Ureter (tissue), 1 donor: ENCODE data around the gene BCL2L14. TPM values are rescaled to one million over a fixed set of nuclear protein-coding genes. Genes with fewer than 3 reads are reported as not detected.
A peak's percentile ranks its signal among the peaks of the same experiment; 100 is the strongest.

Experiments used
- DNase-seq: peaks from one replicate; pipeline ENCODE4 v3.0.0-alpha.2; 2020; ENCODE audit warnings: low spot score
- total RNA-seq: library from RNA; stranded (reverse); gene quantifications from one replicate; pipeline ENCODE4 v1.2.4, GENCODE V29; 2023
- donor health status: DM: yes; HTN: yes; CAD: no.

Gene BCL2L14
- total RNA-seq, result 17.4 TPM

DNA sequence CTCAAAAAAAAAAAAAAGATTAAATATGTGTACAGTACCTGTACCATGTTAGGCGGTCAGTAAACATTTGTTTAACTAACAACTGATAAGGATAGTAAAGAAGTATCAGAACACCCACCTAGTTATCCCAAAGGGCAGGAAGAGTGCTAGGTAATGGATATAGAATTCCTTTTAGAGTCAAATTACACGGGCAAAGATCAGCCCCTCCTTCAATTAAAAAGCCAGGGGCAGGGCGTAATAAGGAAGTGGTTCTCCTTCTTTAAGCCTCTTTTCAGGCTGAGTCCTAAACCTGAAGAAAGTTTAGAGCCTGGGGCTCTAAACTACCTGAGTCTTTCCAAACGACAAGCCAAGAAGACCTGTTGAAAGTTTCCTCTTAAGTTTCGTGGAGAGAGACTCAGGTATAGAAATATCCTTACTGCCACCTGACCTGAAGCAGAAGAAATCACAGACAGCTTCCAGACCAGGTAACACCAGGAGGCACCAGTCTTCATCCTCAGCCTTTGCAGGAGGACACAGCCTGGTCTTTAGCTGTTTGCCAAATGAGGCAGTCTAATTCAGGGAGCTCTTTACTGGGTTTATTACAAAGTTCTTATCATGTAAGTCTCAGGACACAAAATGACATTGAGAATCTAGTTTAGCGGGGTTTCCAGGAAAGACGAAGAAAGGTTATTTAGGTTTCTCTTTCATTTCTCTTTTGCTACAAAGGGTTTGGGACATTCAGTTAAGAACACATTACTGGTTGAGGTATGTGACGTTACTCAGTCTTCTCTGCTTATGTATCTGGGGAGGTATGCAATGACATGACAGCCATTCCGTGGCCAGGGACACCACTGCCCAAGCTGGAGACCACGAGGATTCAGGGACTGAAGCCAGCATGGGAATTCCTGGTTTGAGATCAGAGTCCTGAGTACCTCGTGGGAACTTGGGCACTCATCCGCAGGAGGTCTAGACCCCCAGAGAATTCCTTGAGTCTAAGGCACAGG, at the start of gene BCL2L14:
BCL2L14 (plus strand) TSS at position 266 of the 983 bp plus-strand sequence. CDS start 8,367 bp downstream, outside the sequence.
- no peak for DNase-seq

DNA sequence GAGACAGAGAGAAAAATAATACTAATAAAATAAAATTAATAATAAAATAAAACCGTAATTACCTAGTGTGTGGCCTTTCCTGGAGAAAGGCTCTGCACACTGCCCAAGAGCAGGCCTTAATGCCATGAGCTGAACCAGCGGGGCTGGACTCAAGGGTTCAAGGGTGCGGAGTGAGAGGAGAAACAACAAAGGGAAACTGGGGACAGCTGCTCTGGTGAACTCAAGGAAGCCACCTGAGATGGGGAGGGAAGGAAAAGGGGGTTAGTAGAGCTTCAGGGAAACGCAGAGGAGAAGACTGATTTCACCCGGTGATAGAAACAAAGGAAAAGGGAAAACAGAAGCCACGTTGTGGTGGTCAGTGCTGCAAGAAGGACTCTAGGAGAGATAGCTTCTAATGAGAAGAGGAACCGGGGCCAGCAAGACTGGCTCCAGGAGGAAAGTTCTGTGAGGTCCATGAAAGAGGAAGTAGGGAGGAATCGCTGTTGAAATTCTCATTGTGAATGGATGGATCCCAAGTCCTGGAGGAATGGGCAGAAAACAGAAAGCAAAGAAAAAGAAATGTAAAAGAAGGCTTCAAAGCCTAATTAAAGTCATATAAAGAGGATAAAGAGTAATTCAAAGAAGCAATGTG, 48.3 kb upstream of the BCL2L14 start:
- no peak for DNase-seq

DNA sequence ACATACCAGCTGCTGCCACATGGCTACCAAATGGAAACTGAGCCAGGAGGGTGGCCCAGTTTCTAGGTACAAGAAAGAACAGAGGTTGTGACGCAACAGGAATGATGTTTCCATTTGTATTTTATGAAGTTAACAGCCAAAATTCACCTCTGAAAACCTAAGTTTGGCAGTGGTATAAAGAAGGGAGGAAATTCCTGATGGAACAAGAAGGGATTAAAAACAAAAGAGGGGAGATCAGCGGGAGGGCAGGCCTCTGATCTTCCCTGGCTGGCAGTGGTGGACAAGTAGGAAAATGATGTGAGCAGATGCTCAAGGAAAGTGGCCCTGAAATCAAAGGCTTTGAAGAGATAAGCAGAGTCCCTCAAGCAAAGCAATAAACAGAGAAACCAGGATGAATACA, 47.3 kb upstream of the BCL2L14 start:
- no peak for DNase-seq

- DNase-seq, result no peak
These were observed 45.6 kb upstream of the BCL2L14 start for GRCh38 chr12:12024911-12025682.

DNA sequence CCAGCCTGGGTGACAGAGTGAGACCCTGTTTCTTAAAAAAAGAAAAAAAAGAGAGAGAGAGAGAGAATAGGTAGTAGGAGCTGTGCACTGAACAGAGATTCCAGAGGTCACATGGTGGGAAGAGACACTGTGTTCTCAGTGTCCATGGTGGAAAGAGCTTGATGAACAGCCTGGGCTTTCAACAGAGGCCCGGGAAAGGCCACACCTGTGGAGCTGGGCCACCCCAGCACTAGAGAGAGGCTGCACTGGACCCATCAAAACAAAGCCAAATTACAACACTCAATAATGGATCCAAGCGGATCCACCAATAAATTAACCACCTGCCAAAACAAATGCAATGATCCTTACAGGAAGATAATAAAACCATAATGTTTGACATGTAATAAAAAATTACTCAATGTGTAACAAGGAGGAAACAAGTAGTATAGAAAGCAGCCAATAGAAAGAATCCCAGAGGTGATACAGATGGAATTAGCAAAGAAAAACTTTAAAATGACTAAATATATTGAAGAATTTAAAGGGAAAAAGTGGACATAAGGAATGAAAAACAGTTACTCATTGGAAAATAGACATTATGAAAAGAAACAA, 44.8 kb upstream of the BCL2L14 start:
- DNase-seq, result no peak

DNA sequence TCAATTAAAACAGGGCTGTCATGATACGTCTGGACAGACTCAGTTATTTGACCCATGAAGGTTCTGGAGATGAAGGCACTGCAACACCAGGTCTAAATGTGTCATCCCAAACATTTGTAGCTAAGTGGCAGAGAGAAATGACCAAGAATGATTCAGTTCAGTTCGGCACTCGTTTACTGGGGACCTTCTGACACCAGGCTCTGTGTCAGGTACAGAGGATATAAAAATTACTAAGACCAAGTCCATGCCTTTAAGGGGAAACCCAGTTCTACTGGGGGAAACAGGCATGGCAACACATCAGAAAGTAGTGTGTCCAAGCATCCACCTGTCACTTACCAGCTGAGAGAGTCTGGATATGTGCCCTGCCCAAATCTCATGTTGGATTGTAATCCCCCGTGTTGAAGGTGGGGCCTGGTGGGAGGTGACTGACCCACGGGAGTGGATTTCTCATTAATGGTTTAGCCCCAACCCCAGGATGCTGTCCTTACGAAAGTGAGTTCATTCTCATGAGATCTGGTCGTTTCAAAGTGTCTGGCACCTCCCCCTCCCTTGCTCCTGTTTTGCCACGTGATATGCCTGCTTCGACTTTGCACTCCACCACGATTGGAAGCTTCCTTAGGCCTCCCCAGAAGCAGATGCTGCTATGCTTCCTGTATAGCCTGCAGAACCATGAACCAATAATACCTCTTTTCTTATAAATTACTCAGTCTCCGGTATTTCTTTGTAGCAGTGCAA, 41.9 kb upstream of the BCL2L14 start:
- DNase-seq, result no peak

GRCh38 chr12:12029653-12030052, 41.1 kb upstream of the BCL2L14 start:
- DNase-seq, result no peak

DNA sequence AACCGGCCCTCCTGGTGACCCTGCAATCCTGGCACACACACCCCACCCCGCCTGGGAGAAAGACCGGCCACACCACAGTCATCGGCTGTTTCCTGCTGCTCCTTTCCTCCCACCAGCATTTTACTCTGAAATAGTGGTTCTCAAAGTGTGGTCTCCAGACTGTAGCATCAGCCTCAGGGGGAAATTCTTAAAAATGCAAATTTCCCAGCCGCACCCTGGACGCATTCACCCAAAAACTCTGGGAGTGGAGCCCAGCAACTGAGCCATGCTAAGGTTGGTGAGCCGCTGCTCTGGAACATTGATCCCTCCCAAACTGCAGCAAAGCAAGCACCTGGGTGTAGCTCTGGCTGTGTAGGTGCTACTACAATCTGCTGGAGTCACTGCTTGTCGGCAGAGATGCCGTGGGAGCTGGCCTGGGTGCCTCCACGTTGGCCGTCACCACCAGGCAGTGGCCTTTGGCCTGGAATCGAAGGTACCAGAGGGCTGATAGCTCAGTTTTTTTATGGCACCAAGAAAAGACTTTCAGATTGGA, 38.4 kb upstream of the BCL2L14 start:
- no peak for DNase-seq

DNA sequence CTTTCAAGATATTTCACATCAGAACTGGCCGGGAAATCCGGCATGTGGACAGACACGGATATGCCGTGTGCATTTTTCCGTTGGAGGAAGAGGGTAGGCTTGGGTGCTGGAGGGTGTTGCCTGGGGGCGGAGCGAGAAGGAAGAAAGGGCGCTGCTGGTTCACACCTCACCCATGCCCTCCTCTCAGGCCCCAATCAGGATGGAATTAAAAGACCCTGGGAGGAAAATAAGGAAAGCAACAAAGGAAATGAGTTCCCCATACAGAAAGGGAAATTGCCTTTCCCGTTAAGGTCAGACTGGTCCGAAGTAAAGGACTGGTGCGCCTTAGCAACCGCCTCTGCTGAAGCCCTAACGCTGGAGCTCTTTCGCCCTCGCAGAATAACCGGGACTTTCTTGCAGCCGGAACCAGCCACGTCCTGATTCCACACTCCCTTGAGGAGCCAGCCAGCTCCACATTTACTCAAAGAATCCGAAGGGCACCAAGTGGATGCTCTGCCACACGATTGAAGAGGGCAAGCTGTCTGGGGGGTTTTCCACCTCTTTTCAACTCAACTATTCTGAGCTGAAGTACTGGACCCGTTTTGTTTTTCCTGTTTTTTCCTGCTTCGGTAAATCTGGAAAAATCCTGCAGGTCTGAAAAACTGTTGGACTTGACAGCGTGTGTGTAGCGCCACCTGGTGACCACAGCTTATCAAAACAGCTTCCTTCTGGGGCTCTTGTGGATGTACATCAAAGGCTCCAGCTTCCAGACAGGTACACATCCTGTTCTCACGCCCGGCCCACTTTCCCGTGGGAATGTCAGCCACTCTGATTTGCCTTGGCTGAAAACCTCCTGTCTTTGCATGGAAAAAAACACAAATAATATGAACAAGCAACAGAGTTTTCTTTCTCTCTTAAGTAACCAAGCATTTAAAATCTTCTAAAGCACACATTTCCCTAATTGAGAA, 37.6 kb upstream of the BCL2L14 start:
- DNase-seq, result peak; percentile 86

DNA sequence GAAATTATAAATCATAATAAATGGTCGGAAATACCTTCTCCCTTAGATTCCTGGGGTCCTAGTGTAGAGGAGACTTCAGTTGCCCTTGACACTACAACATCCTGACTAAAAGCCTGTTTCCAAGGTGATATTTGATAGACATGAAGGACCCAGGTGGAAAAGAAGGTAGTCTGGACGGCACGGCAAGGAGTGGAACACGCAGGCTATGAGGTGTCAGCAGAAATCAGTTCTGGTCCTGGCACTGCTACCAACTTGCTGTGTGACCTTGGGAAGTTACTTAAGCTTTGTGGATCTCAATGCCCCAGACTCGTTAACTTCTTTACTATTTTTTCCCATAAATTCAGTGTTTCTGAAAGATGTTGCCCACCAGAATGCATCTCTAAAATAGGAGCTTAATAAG, 36.9 kb upstream of the BCL2L14 start:
- no peak for DNase-seq

- DNase-seq, result no peak
These were observed 36.4 kb upstream of the BCL2L14 start for GRCh38 chr12:12034344-12034743.

DNA sequence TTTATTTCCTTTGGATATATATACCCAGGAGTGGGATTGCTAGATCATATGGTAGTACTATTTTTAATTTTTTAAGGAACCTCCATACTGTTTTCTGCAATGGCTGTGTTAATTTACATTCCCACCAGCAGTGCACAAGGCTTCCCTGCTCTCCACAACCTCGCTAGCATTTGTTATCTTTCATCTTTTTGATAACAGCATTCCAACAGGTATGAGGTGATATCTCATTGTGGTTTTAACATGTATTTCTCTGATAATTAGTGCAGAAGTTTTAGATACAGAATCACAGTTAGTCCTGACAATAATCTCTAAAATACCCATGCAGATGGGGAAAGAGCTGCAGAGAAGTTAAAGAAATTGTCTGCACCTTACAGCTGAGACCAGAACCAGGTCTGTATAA, 35.5 kb upstream of the BCL2L14 start:
- no peak for DNase-seq

DNA sequence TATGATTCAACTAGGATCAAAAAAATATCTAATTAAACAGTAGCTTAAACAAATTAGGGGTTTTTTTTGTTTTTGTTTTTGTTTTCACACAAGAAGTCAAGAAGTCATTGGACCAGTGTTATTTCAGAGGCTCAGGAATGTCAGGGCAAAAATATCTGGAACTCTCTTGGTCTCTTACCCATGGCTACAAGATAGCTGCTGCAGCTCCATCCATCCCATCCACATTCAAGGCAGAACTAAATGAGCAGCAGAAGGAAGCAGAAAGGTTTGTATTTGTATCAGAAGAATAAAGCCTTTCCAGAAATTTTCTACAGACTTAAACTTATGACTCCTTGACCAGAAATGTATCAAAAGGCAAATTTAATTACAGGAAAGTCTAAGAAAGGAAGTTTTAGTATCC, 33.8 kb upstream of the BCL2L14 start:
- DNase-seq, result no peak

- DNase-seq, result no peak
These were observed 30.8 kb upstream of the BCL2L14 start for GRCh38 chr12:12039897-12040296.

- no peak for DNase-seq
These were observed 24.3 kb upstream of the BCL2L14 start for GRCh38 chr12:12046401-12046800.

DNA sequence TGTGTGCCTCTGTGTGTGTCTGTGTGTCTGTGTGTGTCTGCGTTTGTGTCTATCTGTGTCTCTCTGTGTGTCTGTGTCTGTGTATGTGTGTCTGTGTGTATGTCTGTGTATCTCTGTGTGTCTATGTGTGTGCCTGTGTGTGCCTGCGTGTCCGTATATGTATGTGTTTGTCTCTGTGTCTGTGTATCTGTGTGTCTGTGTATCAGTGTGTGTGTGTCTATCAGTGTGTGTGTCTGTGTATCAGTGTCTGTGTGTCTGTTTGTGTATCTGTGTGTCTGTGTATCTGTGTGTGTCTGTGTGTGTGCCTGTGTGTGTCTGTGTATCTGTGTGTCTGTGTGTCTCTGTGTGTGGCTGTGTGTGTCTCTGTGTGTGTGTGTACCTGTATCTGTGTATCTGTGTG, 23.1 kb upstream of the BCL2L14 start:
- no peak for DNase-seq

DNA sequence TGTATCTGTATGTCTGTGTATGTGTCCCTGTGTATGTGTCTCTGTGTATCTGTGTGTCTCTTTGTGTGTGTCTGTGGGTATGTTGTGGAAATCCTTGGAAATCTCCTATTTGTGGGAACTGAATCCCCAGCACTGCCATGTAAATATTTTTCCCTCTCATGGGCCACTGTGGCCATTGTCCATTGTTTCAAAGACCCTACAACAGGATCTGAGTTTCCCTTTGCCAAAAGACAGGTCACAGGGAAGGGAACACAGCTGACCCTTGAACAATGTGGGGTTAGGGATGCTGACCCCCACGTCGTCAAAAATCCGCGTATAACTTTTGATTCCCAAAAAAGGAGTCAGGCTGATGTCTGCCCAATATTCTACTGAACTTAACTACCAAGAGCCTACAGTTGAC, 22.5 kb upstream of the BCL2L14 start:
- DNase-seq, result no peak

- no peak for DNase-seq
These were observed 22.0 kb upstream of the BCL2L14 start for GRCh38 chr12:12048714-12049113.

- no peak for DNase-seq
These were observed 19.1 kb upstream of the BCL2L14 start for GRCh38 chr12:12051668-12052067.

GRCh38 chr12:12054993-12055392, 15.7 kb upstream of the BCL2L14 start:
- no peak for DNase-seq
